T47D (cell line): ENCODE results near the gene BMP8B.
"Not testable (repeated sequence)": the region's sequence is repeated elsewhere in the genome, so short reads cannot be mapped to it uniquely, and the experiment has no call there.

Experiments
- DNase-seq, 2 experiments: peaks; one replicate each; pipeline versions ENCODE4 v3.0.0 to v3.0.0-alpha.2; 2011 to 2012; ENCODE audit warnings: low read depth in 1 of 2, low spot score in 1 of 2
- JUND ChIP-seq: IDR thresholded peaks from 2 replicates; pipeline ENCODE4 v1.6.1; 2012; ENCODE audit warnings: low read depth
- in situ Hi-C: cut with HindIII; loops from 2 replicates; pipeline ENCODE4 v1.10.0; 2016; ENCODE audit warnings: low sequenced_read_pairs, low pct_unique_long_range_greater_than_20kb

BMP8B gene

GRCh38 chr1:39788758-39789570 lies at the start of gene BMP8B:
Gene BMP8B, minus strand, starts transcription at chr1:39788865. Its CDS starts 380 bp downstream, at chr1:39788485.
- TF ChIP-seq JUND = no peak
- DNase-seq = peak; percentile 81 to 83
- in situ Hi-C loops = no loop called here

GRCh38 chr1:39836595-39837110 lies 48.0 kb upstream of the BMP8B start:
- DNase-seq = no peak
- in situ Hi-C loops = no loop called here
- no peak for TF ChIP-seq JUND

- in situ Hi-C loops = no loop called here
- 0 out of 2 replicates have a peak, but pooled peaks have one; percentile 50 for TF ChIP-seq JUND
- DNase-seq = peak in 1 of 2 experiments; percentile 13
These were observed 47.4 kb upstream of the BMP8B start for GRCh38 chr1:39835935-39836594.

- TF ChIP-seq JUND = no peak
- no peak for DNase-seq
- in situ Hi-C loops = no loop called here
These were observed 46.4 kb upstream of the BMP8B start for GRCh38 chr1:39835110-39835509.

- in situ Hi-C loops = no loop called here
- TF ChIP-seq JUND = no peak
- DNase-seq = no peak
These were observed 45.1 kb upstream of the BMP8B start for GRCh38 chr1:39833621-39834385.

GRCh38 chr1:39833121-39833520 lies 44.5 kb upstream of the BMP8B start:
- DNase-seq = no peak
- TF ChIP-seq JUND = no peak
- in situ Hi-C loops = no loop called here

- DNase-seq = no peak
- in situ Hi-C loops = no loop called here
- TF ChIP-seq JUND = no peak
These were observed 43.6 kb upstream of the BMP8B start for GRCh38 chr1:39832294-39832693.

- DNase-seq = peak in 1 of 2 experiments; percentile 54
- no peak for TF ChIP-seq JUND
- in situ Hi-C loops = no loop called here
These were observed 41.3 kb upstream of the BMP8B start for GRCh38 chr1:39829791-39830533.

- no peak for TF ChIP-seq JUND
- DNase-seq = no peak
- in situ Hi-C loops = no loop called here
These were observed 40.1 kb upstream of the BMP8B start for GRCh38 chr1:39828734-39829133.

GRCh38 chr1:39828255-39828654 lies 39.6 kb upstream of the BMP8B start:
- DNase-seq, in situ Hi-C loops: not testable (repeated sequence)

GRCh38 chr1:39827201-39827600 lies 38.5 kb upstream of the BMP8B start:
- no peak for DNase-seq
- in situ Hi-C loops = no loop called here
- TF ChIP-seq JUND = no peak

GRCh38 chr1:39826583-39826982 lies 37.9 kb upstream of the BMP8B start:
- in situ Hi-C loops = no loop called here
- TF ChIP-seq JUND = no peak
- no peak for DNase-seq
